H9 (cell line): ENCODE data around the gene NAA30. TPM values are rescaled to one million over a fixed set of nuclear protein-coding genes. Genes with fewer than 3 reads are reported as not detected.

ENCODE experiments used
- DNase-seq: peaks from one replicate; pipeline ENCODE4 v3.0.0-alpha.2; 2017
- H2AFZ ChIP-seq: one replicate; pipeline ENCODE4 v1.6.1; 2013; ENCODE audit warnings: mild to moderate bottlenecking, low read length, control low read depth, moderate library complexity
- H2AK5ac ChIP-seq: 2 replicates; pipeline ENCODE4 v1.6.1; 2013; ENCODE audit warnings: low read length, control low read depth, mixed read lengths; ENCODE audit not compliant: insufficient read length
- H2BK120ac ChIP-seq: one replicate; pipeline ENCODE4 v1.6.1; 2013; ENCODE audit warnings: low read depth, mild to moderate bottlenecking, low read length, control low read depth, inconsistent platforms; ENCODE audit not compliant: poor library complexity, severe bottlenecking
- H2BK12ac ChIP-seq: 2 replicates; pipeline ENCODE4 v1.6.1; 2013; ENCODE audit warnings: low read length, control low read depth, mixed read lengths, low read depth; ENCODE audit not compliant: insufficient read length
- H2BK15ac ChIP-seq: 2 replicates; pipeline ENCODE4 v1.6.1; 2013; ENCODE audit warnings: low read depth, low read length, control low read depth
- H2BK20ac ChIP-seq: one replicate; pipeline ENCODE4 v1.6.1; 2013; ENCODE audit warnings: low read depth, mild to moderate bottlenecking, low read length, control low read depth, inconsistent platforms; ENCODE audit not compliant: poor library complexity, severe bottlenecking
- H2BK5ac ChIP-seq: 2 replicates; pipeline ENCODE4 v1.6.1; 2013; ENCODE audit warnings: low read length, control low read depth, mixed read lengths; ENCODE audit not compliant: insufficient read length
- H3K14ac ChIP-seq: 2 replicates; pipeline ENCODE4 v1.6.1; 2013; ENCODE audit warnings: low read length, control low read depth; ENCODE audit not compliant: insufficient read depth
- H3K18ac ChIP-seq: 2 replicates; pipeline ENCODE4 v1.6.1; 2013; ENCODE audit warnings: low read depth, mild to moderate bottlenecking, mixed read lengths, low read length, control low read depth; ENCODE audit not compliant: insufficient read length
- H3K23ac ChIP-seq: 2 replicates; pipeline ENCODE4 v1.6.1; 2013; ENCODE audit warnings: low read length, control low read depth, mixed read lengths, low read depth; ENCODE audit not compliant: insufficient read length
- H3K23me2 ChIP-seq: 2 replicates; pipeline ENCODE4 v1.6.1; 2013; ENCODE audit warnings: low read depth, mild to moderate bottlenecking, mixed read lengths, low read length, control low read depth; ENCODE audit not compliant: insufficient read length, poor library complexity, severe bottlenecking
- H3K27ac ChIP-seq: 2 replicates; pipeline ENCODE4 v1.5.1; 2013; ENCODE audit warnings: low read length, control low read depth, mixed read lengths, low read depth; ENCODE audit not compliant: insufficient read length
- H3K27me3 ChIP-seq: 2 replicates; pipeline ENCODE4 v1.6.1; 2013; ENCODE audit warnings: low read length, control low read depth, inconsistent platforms; ENCODE audit not compliant: insufficient read depth
- H3K4ac ChIP-seq: 2 replicates; pipeline ENCODE4 v1.6.1; 2013; ENCODE audit warnings: low read depth, mild to moderate bottlenecking, control low read depth, inconsistent platforms, low read length, moderate library complexity
- H3K4me1 ChIP-seq: 2 replicates; pipeline ENCODE4 v1.6.1; 2013; ENCODE audit warnings: low read length, control low read depth, inconsistent platforms; ENCODE audit not compliant: insufficient read depth
- H3K4me2 ChIP-seq: 2 replicates; pipeline ENCODE4 v1.6.1; 2013; ENCODE audit warnings: low read length, control low read depth, mixed read lengths; ENCODE audit not compliant: insufficient read length, insufficient read depth
- H3K56ac ChIP-seq: 2 replicates; pipeline ENCODE4 v1.6.1; 2013; ENCODE audit warnings: low read depth, mild to moderate bottlenecking, mixed read lengths, low read length, control low read depth; ENCODE audit not compliant: insufficient read length
- H3K79me1 ChIP-seq: 2 replicates; pipeline ENCODE4 v1.6.1; 2013; ENCODE audit warnings: low read depth, mild to moderate bottlenecking, moderate library complexity, low read length, control low read depth, inconsistent platforms; ENCODE audit not compliant: insufficient read depth, poor library complexity, severe bottlenecking
- H3K79me2 ChIP-seq: 2 replicates; pipeline ENCODE4 v1.6.1; 2013; ENCODE audit warnings: low read length, control low read depth, inconsistent platforms; ENCODE audit not compliant: insufficient read depth
- H3K9ac ChIP-seq: 2 replicates; pipeline ENCODE4 v1.6.1; 2013; ENCODE audit warnings: low read length, control low read depth, mixed read lengths; ENCODE audit not compliant: insufficient read length; ENCODE audit errors: extremely low read depth
- H3K9me3 ChIP-seq: one replicate; pipeline ENCODE4 v1.6.1; 2013; ENCODE audit warnings: low read depth, low read length, inconsistent platforms; ENCODE audit not compliant: control insufficient read depth
- H3T11ph ChIP-seq: one replicate; pipeline ENCODE4 v1.6.1; 2013; ENCODE audit warnings: mild to moderate bottlenecking, low read length, control low read depth, inconsistent platforms
- H4K20me1 ChIP-seq: one replicate; pipeline ENCODE4 v1.6.1; 2013; ENCODE audit not compliant: control insufficient read depth, insufficient read length, insufficient read depth
- H4K5ac ChIP-seq: 2 replicates; pipeline ENCODE4 v1.6.1; 2013; ENCODE audit warnings: low read depth, mild to moderate bottlenecking, mixed read lengths, low read length, control low read depth; ENCODE audit not compliant: insufficient read length
- H4K8ac ChIP-seq: replicated peaks from 2 replicates; pipeline ENCODE4 v1.6.1; 2013; ENCODE audit warnings: low read length, control low read depth, mixed read lengths, low read depth; ENCODE audit not compliant: insufficient read length
- H4K91ac ChIP-seq: 2 replicates; pipeline ENCODE4 v1.6.1; 2013; ENCODE audit warnings: low read depth, mild to moderate bottlenecking, moderate library complexity, mixed read lengths, low read length, control low read depth; ENCODE audit not compliant: insufficient read length
- H3K27ac Mint-ChIP-seq, 3 experiments: 2 replicates in 2 of 3; 3 replicates in 1 of 3; pipeline ENCODE4 v1.8.0; 2020 to 2021; ENCODE audit warnings: mixed read lengths in 3 of 3, mild to moderate bottlenecking in 1 of 3, moderate library complexity in 1 of 3
- H3K27me3 Mint-ChIP-seq: 2 replicates; pipeline ENCODE4 v1.8.0; 2021; ENCODE audit warnings: low read depth, mild to moderate bottlenecking, moderate library complexity, mixed read lengths
- H3K36me3 Mint-ChIP-seq, 3 experiments: 2 replicates in 2 of 3; 3 replicates in 1 of 3; pipeline ENCODE4 v1.8.0; 2020 to 2021; ENCODE audit warnings: low read depth in 3 of 3, mixed read lengths in 3 of 3; ENCODE audit not compliant: insufficient read depth in 1 of 3
- H3K4me1 Mint-ChIP-seq, 2 experiments: 2 replicates each; pipeline ENCODE4 v1.8.0; 2020; ENCODE audit warnings: mixed read lengths in 2 of 2
- H3K4me3 Mint-ChIP-seq, 2 experiments: 2 replicates in 1 of 2; 3 replicates in 1 of 2; pipeline ENCODE4 v1.8.0; 2020 to 2021; ENCODE audit warnings: mild to moderate bottlenecking in 2 of 2, mixed read lengths in 2 of 2, moderate library complexity in 1 of 2
- H3K9me3 Mint-ChIP-seq, 2 experiments: 2 replicates in 1 of 2; 3 replicates in 1 of 2; pipeline ENCODE4 v1.8.0; 2020; ENCODE audit warnings: mild to moderate bottlenecking in 2 of 2, mixed read lengths in 2 of 2, moderate library complexity in 1 of 2
- WGBS: extraction: QIAGEN DNeasy Blood & Tissue Kit; methylation state at CpG from one replicate; pipeline ENCODE4 v1.1.7; 2013; ENCODE audit warnings: missing lambda C conversion rate, low lambda C conversion rate, mixed read lengths; ENCODE audit not compliant: insufficient read length; ENCODE audit errors: extremely low coverage; 5-methylcytosine and 5-hydroxymethylcytosine counted together
- total RNA-seq: library from RNA; stranded (reverse); gene quantifications from 2 replicates; pipeline ENCODE4 v1.2.1, GENCODE V29; 2021
- TF ChIP-seq, protein P1 (sequence below): fragments of 200-600 bp; sonication (generic); conservative IDR thresholded peaks from 3 replicates; pipeline ENCODE4 v1.8.0; 2021; ENCODE audit warnings: antibody characterized with exemption, mild to moderate bottlenecking

The NAA30 gene
- total RNA-seq, 1 experiment from 2014 or later = 20.9 TPM

DNA sequence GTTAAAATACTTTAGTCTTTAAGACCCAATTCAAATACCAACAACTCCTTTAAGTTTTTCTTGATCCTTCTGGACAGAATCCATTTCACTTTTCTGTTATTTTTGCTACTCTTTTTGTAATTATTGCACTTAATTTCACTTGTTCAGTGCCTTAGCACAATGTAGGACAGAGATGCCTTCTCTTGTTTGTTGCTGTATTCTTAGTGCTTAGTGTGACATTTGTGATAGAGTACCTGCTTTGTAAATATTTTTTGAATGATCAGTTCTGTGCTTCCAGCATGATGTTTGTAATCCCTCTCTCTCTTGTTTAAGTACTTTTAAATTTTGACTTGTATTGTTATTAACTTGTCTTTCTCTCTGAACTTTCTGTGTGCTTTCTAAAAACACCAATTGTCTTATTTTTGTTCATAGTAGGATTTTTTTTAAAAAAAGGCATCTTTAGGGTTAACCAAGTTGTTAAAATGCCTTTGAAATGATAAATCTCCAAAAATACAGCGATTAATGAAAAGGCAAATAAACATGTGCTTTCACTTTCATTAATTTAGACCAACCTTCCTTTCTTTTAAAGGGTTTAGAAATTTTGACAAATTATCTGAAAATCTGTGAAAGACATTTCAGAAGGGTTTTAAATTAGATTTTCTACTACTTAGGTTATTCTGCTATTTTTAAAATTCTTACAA, 11.9 kb downstream of the NAA30 start:
- no peak overlapping the region for H3K4me2 ChIP-seq

More for the DNA sequence above, 11.9 kb downstream of the NAA30 start:
- Histone ChIP-seq H2BK5ac (no peak overlapping the region), H3K79me2 (0 out of 2 replicates have a peak, but pooled peaks cover 1% of the 10 kb centered on the region), H3K56ac (no peak overlapping the region), H3K18ac (no peak overlapping the region), H2BK12ac (no peak overlapping the region), H2BK15ac (no peak overlapping the region), H3K23ac (no peak overlapping the region), H3K23me2 (no peaks in the 10 kb centered on the region), H2AFZ (no peak overlapping the region), H3T11ph (no peak overlapping the region), H3K79me1 (no peaks in the 10 kb centered on the region), H2AK5ac (no peak overlapping the region), H3K14ac (no peak overlapping the region), H4K5ac (no peak overlapping the region), H4K8ac (no peak overlapping the region), H3K4me1 (no peaks in the 10 kb centered on the region), H2BK20ac (no peak overlapping the region), H4K91ac (no peak overlapping the region), H3K27me3 (no peaks in the 10 kb centered on the region), H3K27ac (no peak overlapping the region), H3K9ac (no peak overlapping the region), H2BK120ac (no peak overlapping the region), H4K20me1 (no peaks in the 10 kb centered on the region), H3K9me3 (no peaks in the 10 kb centered on the region), H3K4ac (no peak overlapping the region)
- H3K4me1 Mint-ChIP-seq = no peaks in the 10 kb centered on the region
- no peaks in the 10 kb centered on the region for H3K9me3 Mint-ChIP-seq
- H3K27me3 Mint-ChIP-seq = no peaks in the 10 kb centered on the region
- TF ChIP-seq, protein P1, sequence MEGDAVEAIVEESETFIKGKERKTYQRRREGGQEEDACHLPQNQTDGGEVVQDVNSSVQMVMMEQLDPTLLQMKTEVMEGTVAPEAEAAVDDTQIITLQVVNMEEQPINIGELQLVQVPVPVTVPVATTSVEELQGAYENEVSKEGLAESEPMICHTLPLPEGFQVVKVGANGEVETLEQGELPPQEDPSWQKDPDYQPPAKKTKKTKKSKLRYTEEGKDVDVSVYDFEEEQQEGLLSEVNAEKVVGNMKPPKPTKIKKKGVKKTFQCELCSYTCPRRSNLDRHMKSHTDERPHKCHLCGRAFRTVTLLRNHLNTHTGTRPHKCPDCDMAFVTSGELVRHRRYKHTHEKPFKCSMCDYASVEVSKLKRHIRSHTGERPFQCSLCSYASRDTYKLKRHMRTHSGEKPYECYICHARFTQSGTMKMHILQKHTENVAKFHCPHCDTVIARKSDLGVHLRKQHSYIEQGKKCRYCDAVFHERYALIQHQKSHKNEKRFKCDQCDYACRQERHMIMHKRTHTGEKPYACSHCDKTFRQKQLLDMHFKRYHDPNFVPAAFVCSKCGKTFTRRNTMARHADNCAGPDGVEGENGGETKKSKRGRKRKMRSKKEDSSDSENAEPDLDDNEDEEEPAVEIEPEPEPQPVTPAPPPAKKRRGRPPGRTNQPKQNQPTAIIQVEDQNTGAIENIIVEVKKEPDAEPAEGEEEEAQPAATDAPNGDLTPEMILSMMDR = no peak
- no CpG with 5 or more reads among the region's 1 CpG for WGBS
- no peak overlapping the region for H3K4me3 Mint-ChIP-seq
- no peak for DNase-seq
- peaks cover 5 to 34% (median 30%) of the 10 kb centered on the region in 3 experiments; a peak in 6 of 7 replicates for H3K36me3 Mint-ChIP-seq
- peak overlapping the region in 1 of 3 experiments; percentile 75; a peak in 2 of 7 replicates for H3K27ac Mint-ChIP-seq
